GM23338 (cell line): ENCODE data around the gene LCN12. TPM values are rescaled to one million over a fixed set of nuclear protein-coding genes. Genes with fewer than 3 reads are reported as not detected.

Experiments used
- ATAC-seq: fragments of 200-7000 bp; cut with Tn5 transposase; 3 replicates; pipeline ENCODE4 v1.9.1; 2020
- DNase-seq: peaks from one replicate; pipeline ENCODE4 v3.0.0-alpha.2; 2015; ENCODE audit warnings: low spot score
- H2AFZ ChIP-seq: fragments of 200-600 bp; sonication (generic); 2 replicates; pipeline ENCODE4 v1.8.0; 2016; ENCODE audit warnings: antibody characterized with exemption, mild to moderate bottlenecking, moderate library complexity
- H3F3A ChIP-seq: fragments of 200-600 bp; sonication (generic); replicated peaks from 2 replicates; pipeline ENCODE4 v1.8.0; 2017; ENCODE audit warnings: antibody characterized with exemption, mixed run types, low read depth
- H3K27ac ChIP-seq: fragments of 200-600 bp; sonication (generic); 2 replicates; pipeline ENCODE4 v1.6.1; 2016; ENCODE audit warnings: low read depth
- H3K27me3 ChIP-seq: fragments of 200-600 bp; sonication (generic); 2 replicates; pipeline ENCODE4 v1.8.0; 2016; ENCODE audit warnings: mild to moderate bottlenecking, mixed run types, moderate library complexity; ENCODE audit not compliant: insufficient read depth
- H3K36me3 ChIP-seq: fragments of 200-600 bp; sonication (generic); 2 replicates; pipeline ENCODE4 v1.8.0; 2016; ENCODE audit warnings: mild to moderate bottlenecking; ENCODE audit not compliant: insufficient read depth
- H3K4me1 ChIP-seq: fragments of 200-600 bp; sonication (generic); 2 replicates; pipeline ENCODE4 v1.8.0; 2016; ENCODE audit warnings: mild to moderate bottlenecking, moderate library complexity; ENCODE audit not compliant: insufficient read depth
- H3K4me2 ChIP-seq: fragments of 200-600 bp; sonication (generic); 2 replicates; pipeline ENCODE4 v1.7.1; 2017; ENCODE audit warnings: mixed run types
- H3K4me3 ChIP-seq: fragments of 200-600 bp; sonication (generic); 2 replicates; pipeline ENCODE4 v1.6.1; 2016; ENCODE audit warnings: mixed run types
- H3K79me2 ChIP-seq: fragments of 200-600 bp; sonication (generic); replicated peaks from 2 replicates; pipeline ENCODE4 v1.8.0; 2017; ENCODE audit warnings: mild to moderate bottlenecking; ENCODE audit not compliant: insufficient read depth
- H3K9me2 ChIP-seq: fragments of 200-600 bp; sonication (generic); 2 replicates; pipeline ENCODE4 v1.8.0; 2017; ENCODE audit not compliant: insufficient read depth
- H4K20me1 ChIP-seq: fragments of 200-600 bp; sonication (generic); replicated peaks from 2 replicates; pipeline ENCODE4 v1.8.0; 2017; ENCODE audit warnings: mild to moderate bottlenecking; ENCODE audit not compliant: insufficient read depth
- H3K27ac Mint-ChIP-seq: 2 replicates; pipeline ENCODE4 v1.8.0; 2020; ENCODE audit warnings: inconsistent platforms, mild to moderate bottlenecking, moderate library complexity, mixed read lengths
- H3K27me3 Mint-ChIP-seq: 3 replicates; pipeline ENCODE4 v1.8.0; 2022; ENCODE audit warnings: low read depth, mild to moderate bottlenecking, moderate library complexity, mixed read lengths, inconsistent platforms; ENCODE audit not compliant: insufficient read depth, poor library complexity
- H3K36me3 Mint-ChIP-seq: 3 replicates; pipeline ENCODE4 v1.8.0; 2021; ENCODE audit warnings: low read depth, mild to moderate bottlenecking, inconsistent platforms, moderate library complexity, mixed read lengths
- H3K4me1 Mint-ChIP-seq: 3 replicates; pipeline ENCODE4 v1.8.0; 2020; ENCODE audit warnings: mild to moderate bottlenecking, inconsistent platforms, mixed read lengths
- H3K4me3 Mint-ChIP-seq: 3 replicates; pipeline ENCODE4 v1.8.0; 2021; ENCODE audit warnings: moderate library complexity, mild to moderate bottlenecking, inconsistent platforms, mixed read lengths
- H3K9me3 Mint-ChIP-seq: 3 replicates; pipeline ENCODE4 v1.8.0; 2020; ENCODE audit warnings: moderate library complexity, mild to moderate bottlenecking, inconsistent platforms, mixed read lengths
- CREB1 ChIP-seq: fragments of 250-450 bp; sonication (Bioruptor Pico); IDR thresholded peaks from 2 replicates; pipeline ENCODE4 v1.5.0; 2020; ENCODE audit warnings: low read depth, mild to moderate bottlenecking, moderate library complexity
- CTCF ChIP-seq, 2 experiments: fragments of 200-600 bp in 1 of 2; sonication (generic) in 1 of 2; conservative IDR thresholded peaks; 2 replicates each; pipeline versions ENCODE4 v1.5.1 to v1.6.1; 2016 to 2017; ENCODE audit warnings: antibody characterized with exemption in 2 of 2, low read depth in 2 of 2, mild to moderate bottlenecking in 2 of 2, moderate library complexity in 1 of 2
- EZH2 ChIP-seq: fragments of 200-600 bp; sonication (generic); IDR thresholded peaks from one replicate; pipeline ENCODE4 v1.8.0; 2017; ENCODE audit warnings: antibody characterized with exemption, mild to moderate bottlenecking, low read depth; ENCODE audit not compliant: unreplicated experiment
- EZH2phosphoT487 ChIP-seq: fragments of 200-600 bp; sonication (generic); IDR thresholded peaks from one replicate; pipeline ENCODE4 v1.8.1; 2018; ENCODE audit warnings: antibody characterized with exemption; ENCODE audit not compliant: unreplicated experiment
- JUNB ChIP-seq: IDR thresholded peaks from one replicate; pipeline ENCODE4 v1.6.1; 2016; ENCODE audit warnings: antibody characterized with exemption; ENCODE audit not compliant: unreplicated experiment
- NANOG ChIP-seq: IDR thresholded peaks from 2 replicates; pipeline ENCODE4 v1.6.1; 2016; ENCODE audit warnings: antibody characterized with exemption, borderline replicate concordance
- POLR2AphosphoS5 ChIP-seq: IDR thresholded peaks from 2 replicates; pipeline ENCODE4 v1.6.1; 2016; ENCODE audit warnings: antibody characterized with exemption, low read depth
- STAT1 ChIP-seq: IDR thresholded peaks from one replicate; pipeline ENCODE4 v1.6.1; 2016; ENCODE audit warnings: antibody characterized with exemption; ENCODE audit not compliant: unreplicated experiment
- ZNF114 ChIP-seq: fragments of 250-450 bp; sonication (Bioruptor Pico); IDR thresholded peaks from 2 replicates; pipeline ENCODE4 v1.5.0; 2020; ENCODE audit warnings: mild to moderate bottlenecking, moderate library complexity
- ZNF331 ChIP-seq: fragments of 250-450 bp; sonication (Bioruptor Pico); IDR thresholded peaks from 2 replicates; pipeline ENCODE4 v1.5.0; 2020; ENCODE audit warnings: low read depth, mild to moderate bottlenecking, moderate library complexity
- ZNF462 ChIP-seq: fragments of 250-450 bp; sonication (Bioruptor Pico); IDR thresholded peaks from 2 replicates; pipeline ENCODE4 v1.5.0; 2020; ENCODE audit warnings: mild to moderate bottlenecking, moderate library complexity
- polyA plus RNA-seq: library from polyadenylated mRNA; unstranded; fragments of >200 nt; fragmentation: Nextera tagmentation; extraction: Ambion mirVana; gene quantifications from 2 replicates; pipeline ENCODE4 v1.2.1, GENCODE V29; 2016
- total RNA-seq: library from RNA; depleted of rRNA; stranded (reverse); fragments of >200 nt; shearing (Covaris generic); gene quantifications from 2 replicates; pipeline ENCODE4 v1.2.3, GENCODE V29; 2014
- TF ChIP-seq, protein P1 (sequence below): IDR thresholded peaks from 2 replicates; pipeline ENCODE4 v1.6.1; 2016; ENCODE audit warnings: antibody characterized with exemption
- TF ChIP-seq, protein P2 (sequence below): IDR thresholded peaks from one replicate; pipeline ENCODE4 v1.6.1; 2018; ENCODE audit warnings: antibody characterized with exemption; ENCODE audit not compliant: unreplicated experiment

LCN12 gene
- total and polyA plus RNA-seq, 2 experiments from 2014 or later, result 0.39 to 0.69 TPM

DNA sequence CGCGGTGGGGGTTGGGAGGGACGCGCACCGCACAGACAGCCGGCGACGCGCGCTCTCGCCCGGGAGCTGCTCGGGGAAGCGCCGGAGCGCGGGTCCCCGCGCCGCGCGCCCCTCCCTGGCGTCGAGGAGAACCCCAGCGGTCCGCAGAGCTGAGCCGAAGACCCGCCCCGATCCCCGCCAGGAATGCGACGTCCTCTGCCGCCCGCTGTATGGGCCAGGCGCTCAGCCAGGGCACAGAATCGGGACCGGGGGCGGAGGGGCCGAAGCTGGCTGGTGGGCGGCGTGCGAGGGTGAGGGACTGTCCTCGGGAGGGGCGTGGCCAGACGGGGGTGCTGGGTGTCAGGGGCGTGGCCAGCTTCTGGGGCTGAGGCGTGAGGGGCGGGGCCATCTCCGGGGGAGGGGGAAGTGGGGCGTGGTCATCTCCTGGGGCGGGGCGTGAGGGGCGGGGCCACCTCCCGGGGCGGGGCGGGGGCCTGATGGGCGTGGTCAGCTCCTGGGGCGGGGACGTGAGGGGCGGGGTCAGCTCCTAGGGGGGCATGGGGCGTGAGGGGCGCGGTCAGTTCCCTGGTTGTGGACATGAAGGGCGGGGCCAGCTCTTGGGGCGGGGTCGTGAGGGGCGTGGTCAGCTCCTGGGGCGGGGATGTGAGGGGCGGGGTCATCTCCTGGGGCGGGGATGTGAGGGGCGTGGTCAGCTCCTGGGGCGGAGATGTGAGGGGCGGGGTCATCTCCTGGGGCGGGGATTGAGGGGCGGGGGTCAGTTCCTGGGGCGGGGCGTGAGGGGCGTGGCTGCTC, 26.2 kb downstream of the LCN12 start:
- H2AFZ ChIP-seq, result no peak overlapping the region
- H3K36me3 ChIP-seq, result no peaks in the 10 kb centered on the region
- H3K27me3 ChIP-seq, result no peaks in the 10 kb centered on the region
- DNase-seq, result peak; percentile 96
- H3K27me3 Mint-ChIP-seq, result peaks cover 7% of the 10 kb centered on the region
- H3K9me2 ChIP-seq, result no peaks in the 10 kb centered on the region
- H3K27ac ChIP-seq, result no peak overlapping the region
- H3K27ac Mint-ChIP-seq, result no peak overlapping the region
- peak overlapping the region; percentile 86 for H3K4me2 ChIP-seq
- TF ChIP-seq STAT1 (no peak), ZNF114 (no peak), CTCF (conservative IDR thresholded peaks at IDR 0.05; ENCODE audit: low read depth in 2 of 2) (no peak), EZH2phosphoT487 (no peak), POLR2AphosphoS5 (peak; percentile 53), ZNF331 (no peak), NANOG (no peak), CREB1 (CRISPR knock-in tag) (0 out of 2 replicates have a peak, but pooled peaks have one; percentile 25), JUNB (no peak), EZH2 (no peak), ZNF462 (CRISPR knock-in tag) (no peak)
- TF ChIP-seq, protein P1, sequence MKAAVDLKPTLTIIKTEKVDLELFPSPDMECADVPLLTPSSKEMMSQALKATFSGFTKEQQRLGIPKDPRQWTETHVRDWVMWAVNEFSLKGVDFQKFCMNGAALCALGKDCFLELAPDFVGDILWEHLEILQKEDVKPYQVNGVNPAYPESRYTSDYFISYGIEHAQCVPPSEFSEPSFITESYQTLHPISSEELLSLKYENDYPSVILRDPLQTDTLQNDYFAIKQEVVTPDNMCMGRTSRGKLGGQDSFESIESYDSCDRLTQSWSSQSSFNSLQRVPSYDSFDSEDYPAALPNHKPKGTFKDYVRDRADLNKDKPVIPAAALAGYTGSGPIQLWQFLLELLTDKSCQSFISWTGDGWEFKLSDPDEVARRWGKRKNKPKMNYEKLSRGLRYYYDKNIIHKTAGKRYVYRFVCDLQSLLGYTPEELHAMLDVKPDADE, result no peak
- TF ChIP-seq, protein P2, sequence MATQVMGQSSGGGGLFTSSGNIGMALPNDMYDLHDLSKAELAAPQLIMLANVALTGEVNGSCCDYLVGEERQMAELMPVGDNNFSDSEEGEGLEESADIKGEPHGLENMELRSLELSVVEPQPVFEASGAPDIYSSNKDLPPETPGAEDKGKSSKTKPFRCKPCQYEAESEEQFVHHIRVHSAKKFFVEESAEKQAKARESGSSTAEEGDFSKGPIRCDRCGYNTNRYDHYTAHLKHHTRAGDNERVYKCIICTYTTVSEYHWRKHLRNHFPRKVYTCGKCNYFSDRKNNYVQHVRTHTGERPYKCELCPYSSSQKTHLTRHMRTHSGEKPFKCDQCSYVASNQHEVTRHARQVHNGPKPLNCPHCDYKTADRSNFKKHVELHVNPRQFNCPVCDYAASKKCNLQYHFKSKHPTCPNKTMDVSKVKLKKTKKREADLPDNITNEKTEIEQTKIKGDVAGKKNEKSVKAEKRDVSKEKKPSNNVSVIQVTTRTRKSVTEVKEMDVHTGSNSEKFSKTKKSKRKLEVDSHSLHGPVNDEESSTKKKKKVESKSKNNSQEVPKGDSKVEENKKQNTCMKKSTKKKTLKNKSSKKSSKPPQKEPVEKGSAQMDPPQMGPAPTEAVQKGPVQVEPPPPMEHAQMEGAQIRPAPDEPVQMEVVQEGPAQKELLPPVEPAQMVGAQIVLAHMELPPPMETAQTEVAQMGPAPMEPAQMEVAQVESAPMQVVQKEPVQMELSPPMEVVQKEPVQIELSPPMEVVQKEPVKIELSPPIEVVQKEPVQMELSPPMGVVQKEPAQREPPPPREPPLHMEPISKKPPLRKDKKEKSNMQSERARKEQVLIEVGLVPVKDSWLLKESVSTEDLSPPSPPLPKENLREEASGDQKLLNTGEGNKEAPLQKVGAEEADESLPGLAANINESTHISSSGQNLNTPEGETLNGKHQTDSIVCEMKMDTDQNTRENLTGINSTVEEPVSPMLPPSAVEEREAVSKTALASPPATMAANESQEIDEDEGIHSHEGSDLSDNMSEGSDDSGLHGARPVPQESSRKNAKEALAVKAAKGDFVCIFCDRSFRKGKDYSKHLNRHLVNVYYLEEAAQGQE, result no peak
- H4K20me1 ChIP-seq, result no peaks in the 10 kb centered on the region
- no peaks in the 10 kb centered on the region for H3K36me3 Mint-ChIP-seq
- no peaks in the 10 kb centered on the region for H3F3A ChIP-seq
- ATAC-seq, result peak; percentile 66
- peak overlapping the region; percentile 64; the same call in 2 of the 3 replicates for H3K4me3 Mint-ChIP-seq
- peaks cover 2% of the 10 kb centered on the region; the same call in 1 of the 3 replicates for H3K4me1 Mint-ChIP-seq
- H3K4me1 ChIP-seq, result no peaks in the 10 kb centered on the region
- H3K79me2 ChIP-seq, result no peaks in the 10 kb centered on the region
- H3K4me3 ChIP-seq, result peak overlapping the region; percentile 70
- no peaks in the 10 kb centered on the region for H3K9me3 Mint-ChIP-seq
